GM18951 (cell line): ENCODE data around the gene GPR107.

Experiments
- POLR2A ChIP-seq: IDR thresholded peaks from 4 replicates; pipeline ENCODE4 v1.6.1; 2011; ENCODE audit warnings: mild to moderate bottlenecking; ENCODE audit not compliant: insufficient read length, insufficient read depth; ENCODE audit errors: extremely low read depth
- in situ Hi-C: fragments of 300-500 bp; cut with MboI; formaldehyde crosslinking; loops from one replicate; pipeline ENCODE4 v1.12.0; 2022; ENCODE audit warnings: low sequenced_read_pairs, mixed read lengths, inconsistent platforms; ENCODE audit not compliant: unreplicated experiment

Gene GPR107

DNA sequence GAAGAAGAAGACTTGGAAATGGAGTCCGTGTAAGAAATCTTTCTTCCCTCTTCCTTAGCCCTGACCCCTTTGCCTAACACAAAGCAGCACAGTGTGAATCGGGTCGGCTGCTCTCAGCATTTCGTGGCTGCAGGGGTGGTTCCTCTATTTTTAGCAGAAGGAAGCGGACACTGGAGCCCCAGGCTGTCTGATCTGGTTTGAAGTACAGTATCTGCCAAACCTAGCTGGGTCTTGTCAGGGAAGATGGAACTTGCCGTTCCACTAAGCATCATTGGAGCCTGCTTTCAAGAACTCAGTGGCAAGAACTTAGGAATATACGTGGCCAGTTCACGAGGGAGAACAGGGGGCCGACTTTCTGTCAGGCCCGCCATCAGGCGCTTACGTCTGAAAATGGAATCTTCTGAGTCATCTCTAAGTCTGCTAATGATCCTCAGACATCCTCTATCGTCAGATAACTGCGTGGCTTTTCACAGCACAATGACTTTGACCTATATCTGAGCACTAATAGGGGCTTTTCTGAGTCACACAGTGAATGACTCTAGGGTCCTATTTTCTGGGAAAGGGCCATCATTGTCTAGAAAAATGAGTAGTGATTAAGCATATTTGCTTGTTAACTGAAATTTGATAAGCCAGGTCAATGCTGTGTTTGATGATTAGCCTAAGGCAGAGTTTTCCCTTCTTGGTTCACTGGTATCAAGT, 75.2 kb downstream of the GPR107 start:
- peak; percentile 41 for TF ChIP-seq POLR2A
- in situ Hi-C loops: no loop called here

DNA sequence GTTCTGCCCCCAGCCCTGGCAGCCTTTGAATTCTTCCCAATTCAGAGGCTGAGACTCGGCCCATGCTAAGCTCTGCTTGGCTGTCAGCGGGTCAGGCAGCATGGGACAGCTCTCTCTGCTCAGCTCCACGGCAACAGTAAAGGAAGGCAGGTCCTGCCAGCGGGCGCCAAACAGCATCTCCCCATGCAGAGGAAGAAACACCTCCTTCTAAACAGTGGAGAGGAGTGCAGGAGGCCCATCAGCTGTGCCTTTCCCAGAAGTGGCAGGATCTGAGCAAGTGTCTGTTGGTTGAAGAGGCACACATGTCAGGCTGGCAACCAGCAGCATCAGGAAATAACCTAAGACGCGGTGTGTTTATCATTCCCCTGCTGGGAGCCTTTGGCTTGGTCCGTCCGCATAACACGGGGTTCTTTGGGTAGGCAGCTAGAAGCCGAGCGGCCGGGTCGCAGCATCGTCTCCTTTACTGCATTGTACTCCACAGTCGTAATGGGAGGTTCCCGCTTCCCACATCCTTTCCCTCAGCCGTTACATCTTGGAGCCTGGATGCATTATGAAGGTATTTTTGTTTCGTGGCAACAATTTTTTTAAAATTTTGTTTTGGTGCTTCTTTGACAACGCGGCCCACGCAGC, 75.8 kb downstream of the GPR107 start:
- in situ Hi-C loops: no loop called here
- TF ChIP-seq POLR2A: no peak

DNA sequence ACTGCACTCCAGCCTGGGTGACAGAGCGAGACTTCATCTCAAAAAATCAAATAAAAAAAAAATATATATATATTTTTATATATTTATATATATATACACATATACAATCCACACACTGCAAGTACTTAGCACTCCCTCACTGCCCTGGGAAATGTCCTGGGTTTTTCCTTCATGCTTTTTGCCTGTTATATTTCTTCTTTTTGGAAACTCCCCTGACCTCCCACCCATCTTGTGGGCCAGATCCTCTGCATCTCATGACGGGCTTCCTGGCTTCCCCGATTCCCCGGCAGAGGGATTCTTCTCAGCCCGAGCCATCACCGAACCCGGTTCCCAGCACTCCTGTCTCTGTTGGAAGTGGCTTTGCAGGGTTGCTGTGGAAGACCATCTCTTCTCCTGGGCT, 79.0 kb downstream of the GPR107 start:
- no peak for TF ChIP-seq POLR2A
- in situ Hi-C loops: no loop called here

GRCh38 chr9:130137081-130137640, 83.5 kb downstream of the GPR107 start:
- no peak for TF ChIP-seq POLR2A
- in situ Hi-C loops: no loop called here

GRCh38 chr9:130137641-130138081, 84.0 kb downstream of the GPR107 start:
- no peak for TF ChIP-seq POLR2A
- in situ Hi-C loops: no loop called here

DNA sequence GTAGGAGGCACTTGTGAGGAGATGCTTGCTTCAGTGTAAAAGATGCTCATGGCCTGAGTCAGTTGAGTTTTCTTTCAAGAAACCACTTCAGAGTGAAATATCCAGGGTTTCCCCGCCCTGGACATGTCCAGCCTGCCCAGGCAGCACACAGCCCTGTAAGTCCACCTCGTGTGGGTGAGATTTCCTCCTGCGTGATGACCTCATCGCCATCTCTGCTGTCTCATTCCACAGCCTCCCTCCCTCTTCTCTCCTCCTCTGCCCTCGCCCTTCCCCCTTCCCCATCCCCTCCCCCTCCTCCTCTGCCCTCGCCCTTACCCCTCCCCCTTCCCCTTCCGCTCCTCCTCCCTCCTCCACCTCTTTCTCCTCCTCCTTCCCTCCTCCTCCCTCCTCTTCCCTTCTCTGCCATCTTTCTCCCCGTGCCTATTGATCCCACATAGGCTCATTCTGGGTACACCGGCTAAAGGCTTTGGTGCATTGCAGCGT, 84.5 kb downstream of the GPR107 start:
- in situ Hi-C loops: no loop called here
- TF ChIP-seq POLR2A: no peak

DNA sequence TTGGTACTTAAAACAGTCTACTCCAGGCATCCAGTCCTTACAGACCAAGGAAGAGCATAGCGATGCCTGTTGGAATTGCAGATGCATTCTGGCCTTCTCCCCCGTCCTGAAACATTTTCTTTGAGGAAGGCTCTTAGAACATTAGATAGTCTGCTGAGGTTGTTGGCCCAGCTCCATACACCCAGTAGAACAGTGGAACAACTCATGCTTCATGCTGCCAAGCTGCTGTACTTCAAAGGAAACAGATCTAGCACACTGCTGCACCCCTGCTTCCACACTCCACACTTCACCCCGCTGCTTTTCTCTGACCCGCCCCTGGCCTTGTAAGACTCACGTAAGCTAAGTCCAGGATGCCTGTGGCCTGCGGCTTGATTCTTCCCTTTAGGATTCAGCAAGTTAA, 85.1 kb downstream of the GPR107 start:
- no peak for TF ChIP-seq POLR2A
- in situ Hi-C loops: no loop called here

GRCh38 chr9:130139251-130139650, 85.5 kb downstream of the GPR107 start:
- in situ Hi-C loops: no loop called here
- no peak for TF ChIP-seq POLR2A

DNA sequence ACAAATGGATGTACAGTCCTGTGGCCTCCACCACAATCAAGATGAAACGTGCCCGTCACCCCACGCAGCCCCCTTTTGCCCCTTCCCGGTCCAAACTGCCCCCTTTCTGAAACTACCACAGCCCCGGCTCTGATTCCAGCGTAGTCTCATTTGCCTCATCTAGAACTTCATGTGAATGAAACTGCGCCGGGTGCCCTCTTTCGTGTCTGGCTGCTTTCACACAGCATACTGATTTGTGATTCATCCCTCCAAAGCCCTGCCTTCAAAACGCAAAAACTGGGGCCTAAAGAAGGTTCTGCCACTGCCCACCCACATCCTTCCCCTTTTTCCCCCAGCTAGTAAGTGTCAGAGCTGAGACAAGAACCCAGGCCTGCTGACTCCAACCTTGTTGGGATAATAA, 87.0 kb downstream of the GPR107 start:
- in situ Hi-C loops: no loop called here
- TF ChIP-seq POLR2A: no peak

DNA sequence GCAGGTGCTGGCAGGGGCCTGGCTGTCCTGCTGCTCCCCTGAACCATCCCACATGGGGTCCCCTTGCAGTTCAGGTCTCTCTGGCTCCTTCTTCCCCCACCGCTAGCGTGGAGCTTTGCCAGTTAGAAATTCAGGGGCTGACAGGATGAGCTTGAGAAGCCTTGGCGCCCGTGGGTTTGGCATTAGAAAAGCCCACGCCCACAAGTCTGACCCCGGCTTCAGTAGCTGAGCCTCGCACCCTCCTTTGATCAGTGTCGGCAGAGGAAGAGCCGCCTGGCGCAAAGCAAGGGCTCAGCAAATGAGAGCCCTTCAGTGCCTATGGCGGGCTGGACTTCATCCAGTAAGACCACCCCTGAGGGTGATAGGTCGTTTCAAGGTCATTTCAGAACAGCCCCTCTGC, 88.3 kb downstream of the GPR107 start:
- TF ChIP-seq POLR2A: no peak
- in situ Hi-C loops: no loop called here

GRCh38 chr9:130142641-130143040, 88.9 kb downstream of the GPR107 start:
- no peak for TF ChIP-seq POLR2A
- in situ Hi-C loops: no loop called here

DNA sequence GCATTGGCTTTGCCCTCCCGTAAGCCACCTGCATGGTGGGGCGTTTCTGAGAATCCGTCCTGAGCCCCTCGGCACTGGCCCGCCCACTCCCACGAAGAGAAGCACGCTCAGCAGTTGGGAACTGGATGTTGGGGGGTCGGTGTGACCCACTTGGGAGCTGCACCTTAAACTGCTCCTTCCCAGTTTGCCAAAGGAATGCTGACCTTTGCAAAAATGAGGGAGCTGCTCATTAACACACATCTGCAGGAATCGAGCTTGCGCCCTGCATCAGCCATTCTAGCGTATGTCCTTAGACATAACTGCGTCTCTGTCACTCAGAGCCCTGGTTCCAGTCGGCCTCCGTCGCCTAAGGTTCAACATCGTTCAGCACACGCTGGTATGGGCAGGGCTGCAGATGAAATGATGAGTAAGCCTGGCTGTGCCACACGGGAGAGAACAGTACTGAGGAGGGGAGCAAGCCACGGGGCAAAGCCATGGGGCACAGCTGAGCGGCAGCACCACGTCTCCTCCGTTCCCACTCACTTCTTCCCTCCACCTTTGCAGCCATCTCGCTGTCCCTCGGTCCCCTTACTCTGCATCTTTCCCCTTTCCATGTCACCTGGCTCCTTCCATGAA, 89.7 kb downstream of the GPR107 start:
- no peak for TF ChIP-seq POLR2A
- in situ Hi-C loops: no loop called here

- in situ Hi-C loops: no loop called here
- no peak for TF ChIP-seq POLR2A
Measured at GRCh38 chr9:130143958-130144366, 90.3 kb downstream of the GPR107 start.

DNA sequence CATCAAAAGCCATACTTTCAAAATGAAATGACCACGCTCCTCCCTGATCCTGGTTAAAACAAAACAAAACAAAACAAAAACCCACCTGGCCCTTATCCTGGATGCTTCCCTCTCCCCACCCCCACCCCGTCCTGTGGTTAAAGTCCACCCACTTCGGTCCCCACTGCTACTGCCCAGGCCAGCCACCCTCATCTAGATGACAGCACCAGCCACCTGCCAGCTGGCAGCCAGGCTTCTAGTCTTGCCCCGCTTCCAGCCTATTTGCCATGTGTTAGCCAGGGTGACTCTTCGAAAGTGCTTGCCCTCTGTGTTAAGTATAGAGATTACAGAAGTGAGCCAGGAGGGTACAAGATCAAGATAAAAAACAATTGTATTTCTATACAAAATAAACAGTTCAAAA, 91.0 kb downstream of the GPR107 start:
- in situ Hi-C loops: no loop called here
- TF ChIP-seq POLR2A: no peak

- in situ Hi-C loops: no loop called here
- no peak for TF ChIP-seq POLR2A
Measured at GRCh38 chr9:130145658-130146057, 92.0 kb downstream of the GPR107 start.
